GM21526 (cell line): ENCODE measurements around the gene PLEKHG4B.
"Not testable (repeated sequence)": the region's sequence is repeated elsewhere in the genome, so short reads cannot be mapped to it uniquely, and the experiment has no call there.

Experiments used
- ATAC-seq: cut with Tn5 transposase; IDR thresholded peaks from one replicate; pipeline ENCODE4 v1.9.1; 2021; ENCODE audit warnings: moderate library complexity; ENCODE audit not compliant: unreplicated experiment, low FRiP score

The PLEKHG4B gene

DNA sequence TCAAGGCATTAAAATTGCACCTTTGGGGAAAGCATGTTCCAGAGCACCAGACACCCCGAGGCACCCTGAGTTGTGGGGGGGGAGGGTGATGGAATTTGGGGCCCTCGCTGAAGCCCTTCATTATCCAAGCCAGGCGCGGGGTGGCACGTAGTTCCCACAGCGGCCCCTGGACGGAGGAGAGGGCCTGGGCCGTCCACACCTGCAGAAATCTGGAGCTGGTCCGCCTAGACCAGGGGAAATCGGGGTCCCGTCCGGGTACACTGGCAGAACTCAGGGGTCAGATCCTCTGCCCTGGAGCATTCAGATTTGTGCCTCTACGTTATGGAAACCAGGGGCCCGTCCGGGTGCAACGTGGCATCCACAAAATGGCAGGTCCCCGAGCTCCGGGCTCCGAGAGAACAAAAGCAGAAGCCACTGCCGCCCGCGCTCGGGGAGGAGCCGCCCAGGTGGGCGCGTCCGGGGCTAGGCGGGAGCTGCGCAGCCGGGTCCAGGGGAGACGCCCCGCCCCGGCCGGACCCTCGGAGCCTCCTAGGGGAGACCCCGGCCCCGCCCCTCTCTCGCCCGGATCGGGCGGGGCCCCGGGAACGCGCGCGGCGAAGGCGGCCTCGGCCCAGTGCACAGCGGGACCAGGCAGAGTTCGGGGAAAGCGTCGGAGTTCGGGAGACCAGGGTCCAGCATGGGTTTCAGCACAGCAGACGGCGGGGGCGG, at the start of gene PLEKHG4B:
PLEKHG4B (plus strand) TSS at position 613 of the 708 bp plus-strand sequence; CDS start at position 677, 64 bp downstream.
- ATAC-seq: no peak

- no peak for ATAC-seq
These were observed 49.7 kb upstream of the PLEKHG4B start for GRCh38 chr5:42250-42649.

DNA sequence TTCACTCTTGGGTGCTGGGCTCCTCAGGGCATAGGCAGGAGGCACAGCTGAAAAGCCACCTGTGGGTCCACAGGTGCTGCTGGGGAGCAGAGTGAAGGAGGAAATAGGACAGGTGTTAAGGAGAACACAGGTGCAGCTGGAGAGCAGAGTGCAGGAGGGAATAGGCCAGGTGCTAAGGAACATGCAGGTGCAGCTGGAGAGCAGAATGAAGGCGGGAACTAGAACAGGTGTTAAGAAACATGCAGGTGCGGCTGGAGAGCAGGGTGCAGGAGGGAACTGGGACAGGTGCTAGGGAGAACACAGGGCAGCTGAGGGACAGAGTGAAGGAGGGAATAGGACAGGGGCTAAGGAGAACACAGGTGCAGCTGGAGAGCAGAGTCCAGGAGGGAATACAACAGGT, 43.8 kb upstream of the PLEKHG4B start:
- no peak for ATAC-seq

DNA sequence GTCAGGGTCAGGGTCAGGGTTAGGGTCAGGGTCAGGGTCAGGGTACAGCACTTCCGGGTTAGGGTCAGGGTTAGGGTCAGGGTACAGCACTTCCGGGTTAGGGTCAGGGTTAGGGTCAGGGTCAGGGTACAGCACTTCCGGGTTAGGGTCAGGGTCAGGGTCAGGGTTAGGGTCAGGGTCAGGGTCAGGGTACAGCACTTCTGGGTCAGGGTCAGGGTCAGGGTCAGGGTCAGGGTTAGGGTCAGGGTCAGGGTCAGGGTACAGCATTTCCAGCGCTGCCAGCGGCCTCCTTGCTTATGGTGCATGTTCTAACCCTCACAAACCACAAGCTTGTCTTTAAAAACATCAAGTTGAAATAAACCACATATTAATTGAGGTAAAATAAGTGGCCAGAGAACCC, 42.4 kb upstream of the PLEKHG4B start:
- ATAC-seq: not testable (repeated sequence)

DNA sequence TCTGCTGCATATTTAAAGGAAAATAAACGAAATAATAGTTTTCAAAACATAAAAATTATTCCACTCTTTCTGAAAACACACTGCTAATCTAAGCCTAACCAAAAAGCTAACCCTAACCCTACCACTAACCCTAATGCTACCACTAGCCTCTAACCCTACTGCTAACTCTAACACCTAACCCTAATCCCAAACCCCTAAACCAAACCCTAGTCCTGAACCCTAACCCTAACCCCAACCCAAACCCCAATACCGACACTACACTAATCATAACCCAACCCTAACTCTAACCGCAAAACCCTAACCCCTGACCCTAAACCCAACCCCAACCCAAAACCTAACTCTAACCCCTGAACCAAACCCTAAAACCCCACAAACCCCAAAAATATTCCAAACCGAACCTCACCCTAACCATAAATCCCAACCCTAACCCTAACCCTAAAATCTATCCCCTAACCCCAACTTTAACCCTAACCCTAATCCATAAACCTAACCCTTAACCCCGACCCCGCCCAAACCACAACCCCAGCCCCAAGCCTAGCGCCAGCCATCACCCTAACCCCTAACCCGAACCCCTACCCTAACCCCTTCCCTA, 41.9 kb upstream of the PLEKHG4B start:
- no peak for ATAC-seq

DNA sequence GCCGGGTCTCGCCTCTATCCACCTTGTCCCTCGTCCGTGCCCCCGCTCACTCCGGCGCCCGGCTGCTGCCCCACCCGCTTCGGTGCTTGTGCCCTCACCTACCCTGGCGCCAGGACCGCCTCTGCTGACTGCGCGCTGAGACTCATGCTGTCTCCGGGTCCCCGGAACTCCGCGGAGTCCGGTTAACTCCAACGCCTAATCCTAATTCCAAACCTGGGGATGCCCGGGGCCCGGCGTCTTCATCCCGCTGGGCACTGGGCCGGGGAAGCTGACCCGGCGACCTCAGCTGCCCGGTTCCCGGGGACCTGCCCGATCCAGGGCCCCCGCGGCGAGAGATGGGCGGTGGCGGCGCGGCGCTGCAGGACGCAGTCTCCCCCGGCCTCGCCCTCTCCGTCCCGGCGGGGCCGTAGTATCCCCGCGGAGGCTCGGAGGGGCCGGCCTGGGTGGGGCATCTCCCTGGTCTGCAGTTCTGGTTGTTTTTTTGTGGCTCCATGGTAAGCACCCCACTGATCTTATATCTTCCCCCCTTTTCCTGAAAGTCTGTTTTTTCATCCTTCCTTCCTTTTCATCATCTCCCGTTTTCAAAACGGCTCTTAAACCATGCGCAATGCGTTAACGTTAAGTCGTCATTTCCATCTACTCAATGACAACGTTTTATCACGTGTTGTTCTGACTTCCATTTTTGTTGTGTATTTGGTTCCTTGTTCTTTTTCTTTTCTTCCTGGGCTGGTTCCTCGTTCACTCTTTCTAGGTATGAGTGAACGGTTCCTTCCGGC, 41.1 kb upstream of the PLEKHG4B start:
- ATAC-seq: no peak

GRCh38 chr5:51500-51823, 40.5 kb upstream of the PLEKHG4B start:
- no peak for ATAC-seq

DNA sequence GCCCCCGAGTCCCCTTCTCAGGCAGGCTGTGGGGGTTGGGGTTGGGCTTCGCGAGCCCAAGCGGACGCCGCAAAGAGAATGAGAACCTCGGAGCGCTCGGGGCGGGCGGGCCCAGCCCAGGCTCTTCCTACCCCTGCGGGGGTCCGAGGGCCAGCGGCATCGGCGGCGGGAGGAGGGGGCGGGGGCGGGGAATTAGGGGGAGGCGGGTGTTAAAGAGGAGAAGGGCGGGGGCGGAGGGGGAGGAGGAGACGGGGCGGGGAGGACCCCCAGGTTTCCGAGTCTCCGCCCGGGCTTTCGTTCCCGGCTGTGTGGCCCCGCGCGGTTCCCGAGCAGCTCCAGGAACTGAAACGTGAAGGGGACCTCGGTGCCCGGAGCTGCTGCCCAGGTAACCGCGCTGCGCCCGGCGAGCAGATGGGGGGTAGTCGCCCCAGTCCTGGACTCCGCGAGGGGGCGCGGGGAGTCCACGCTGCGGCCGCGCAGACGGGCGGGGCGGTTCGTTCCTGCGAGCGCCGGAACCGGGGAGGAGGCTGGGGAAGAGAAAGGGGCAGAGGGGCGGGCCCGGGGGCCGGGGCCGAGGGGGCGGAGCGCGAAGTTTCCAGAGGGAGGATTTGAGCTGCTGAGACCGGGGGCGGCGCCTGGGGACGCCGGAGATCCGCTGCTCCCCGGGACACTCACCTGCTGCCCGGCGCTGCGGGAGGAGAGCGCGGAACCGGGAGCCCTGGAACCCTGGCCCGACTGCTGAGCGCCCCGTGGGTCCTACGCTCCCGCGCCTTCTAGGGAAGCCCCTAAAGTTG, 38.4 kb upstream of the PLEKHG4B start:
- ATAC-seq: no peak

- no peak for ATAC-seq
These were observed 37.7 kb upstream of the PLEKHG4B start for GRCh38 chr5:54175-54730.

GRCh38 chr5:54876-55569, 36.9 kb upstream of the PLEKHG4B start:
- ATAC-seq: no peak

GRCh38 chr5:56561-57290, 35.2 kb upstream of the PLEKHG4B start:
- no peak for ATAC-seq

DNA sequence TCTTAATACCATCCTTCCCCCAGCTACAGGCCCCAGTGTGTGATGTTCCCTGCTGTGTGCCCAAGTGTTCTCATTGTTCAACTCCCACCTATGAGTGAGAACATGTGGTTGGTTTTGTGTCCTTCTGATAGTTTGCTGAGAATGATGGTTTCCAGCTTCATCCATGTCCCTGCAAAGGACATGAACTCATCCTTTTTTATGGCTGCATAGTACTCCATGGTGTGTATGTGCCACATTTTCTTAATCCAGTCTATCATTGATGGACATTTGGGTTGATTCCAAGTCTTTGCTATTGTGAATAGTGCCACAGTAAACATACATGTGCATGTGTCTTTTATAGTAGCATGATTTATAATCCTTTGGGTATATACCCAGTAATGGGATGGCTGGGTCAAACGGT, 31.7 kb upstream of the PLEKHG4B start:
- ATAC-seq: not testable (repeated sequence)

GRCh38 chr5:70440-70839, 21.5 kb upstream of the PLEKHG4B start:
- no peak for ATAC-seq

GRCh38 chr5:72316-73180, 19.4 kb upstream of the PLEKHG4B start:
- ATAC-seq: not testable (repeated sequence)

DNA sequence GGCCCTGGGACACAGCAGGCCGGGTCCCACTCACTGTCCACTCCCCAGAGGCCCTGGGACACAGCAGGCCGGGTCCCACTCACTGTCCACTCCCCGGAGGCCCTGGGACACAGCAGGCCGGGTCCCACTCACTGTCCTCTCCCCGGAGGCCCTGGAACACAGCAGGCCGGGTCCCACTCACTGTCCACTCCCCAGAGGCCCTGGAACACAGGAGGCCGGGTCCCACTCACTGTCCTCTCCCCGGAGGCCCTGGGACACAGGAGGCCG, 18.9 kb upstream of the PLEKHG4B start:
- ATAC-seq: not testable (repeated sequence)

DNA sequence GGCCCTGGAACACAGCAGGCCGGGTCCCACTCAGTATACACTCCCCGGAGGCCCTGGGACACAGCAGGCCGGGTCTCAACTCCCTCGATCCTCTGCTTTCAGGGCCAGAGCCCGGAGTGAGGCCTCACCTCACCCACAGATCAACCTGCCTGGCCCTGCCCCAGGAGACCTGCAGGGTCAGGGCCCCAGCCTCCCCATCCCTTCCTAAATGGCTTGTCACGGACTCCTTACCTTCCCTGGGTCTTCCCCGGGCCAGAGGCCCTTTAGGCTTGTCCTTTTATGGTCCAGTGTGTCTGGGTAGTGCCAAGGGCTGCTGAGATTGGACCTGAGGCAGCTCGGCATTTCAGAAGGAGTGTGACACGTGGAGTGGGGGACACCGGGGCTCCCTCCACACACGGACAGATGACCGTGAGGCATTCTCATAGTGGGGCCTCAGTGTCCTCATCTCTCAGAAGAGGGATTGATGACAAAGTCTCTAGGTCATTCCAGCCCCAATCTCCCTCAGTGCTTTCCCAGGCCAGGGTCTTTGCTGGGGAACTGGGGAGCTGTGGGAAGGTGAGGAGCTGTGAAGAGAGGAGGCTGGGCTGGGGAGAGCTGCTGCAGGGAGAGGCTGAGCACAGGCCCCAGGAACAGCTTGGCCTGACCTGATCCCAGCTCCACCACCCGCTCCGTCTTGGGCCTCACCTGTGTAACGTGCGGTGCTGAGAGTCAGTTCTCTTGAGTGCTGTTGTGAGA, 18.0 kb upstream of the PLEKHG4B start:
- no peak for ATAC-seq

GRCh38 chr5:74503-75109, 17.4 kb upstream of the PLEKHG4B start:
- no peak for ATAC-seq
